ENCODE data around the gene RCCD1. TPM values are rescaled to one million over a fixed set of nuclear protein-coding genes. Genes with fewer than 3 reads are reported as not detected.

RCCD1 gene
- total RNA-seq, 1 donor from 2014 or later = 11.5 TPM

- Mint-ChIP-seq H3K9me3 (ENCODE audit: unreplicated experiment) (peaks cover 13% of the 10 kb centered on the region), H3K27me3 (ENCODE audit: unreplicated experiment) (peaks cover 3% of the 10 kb centered on the region), H3K27ac (ENCODE audit: unreplicated experiment) (no peak overlapping the region), H3K4me1 (ENCODE audit: low read depth, unreplicated experiment) (peaks cover 27% of the 10 kb centered on the region), H3K36me3 (ENCODE audit: unreplicated experiment) (no peaks in the 10 kb centered on the region), H3K4me3 (ENCODE audit: unreplicated experiment) (no peak overlapping the region)
- no peak for TF ChIP-seq CTCF (IDR thresholded peaks at IDR 0.05; ENCODE audit: partially characterized antibody, unreplicated experiment)
- no peak for DNase-seq
These were observed 42.5 kb upstream of the RCCD1 start for GRCh38 chr15:90911906-90912769.

GRCh38 chr15:90912770-90913075 lies 42.0 kb upstream of the RCCD1 start:
- DNase-seq = no peak
- Mint-ChIP-seq H3K36me3 (ENCODE audit: unreplicated experiment) (no peaks in the 10 kb centered on the region), H3K9me3 (ENCODE audit: unreplicated experiment) (peaks cover 13% of the 10 kb centered on the region), H3K27ac (ENCODE audit: unreplicated experiment) (no peak overlapping the region), H3K4me1 (ENCODE audit: low read depth, unreplicated experiment) (peaks cover 27% of the 10 kb centered on the region), H3K4me3 (ENCODE audit: unreplicated experiment) (no peak overlapping the region), H3K27me3 (ENCODE audit: unreplicated experiment) (peaks cover 3% of the 10 kb centered on the region)
- no peak for TF ChIP-seq CTCF (IDR thresholded peaks at IDR 0.05; ENCODE audit: partially characterized antibody, unreplicated experiment)

GRCh38 chr15:90913398-90913944 lies 41.2 kb upstream of the RCCD1 start:
- Mint-ChIP-seq H3K27ac (ENCODE audit: unreplicated experiment) (peak overlapping the region; percentile 75), H3K9me3 (ENCODE audit: unreplicated experiment) (peaks cover 13% of the 10 kb centered on the region), H3K4me3 (ENCODE audit: unreplicated experiment) (no peak overlapping the region), H3K27me3 (ENCODE audit: unreplicated experiment) (peaks cover 3% of the 10 kb centered on the region), H3K4me1 (ENCODE audit: low read depth, unreplicated experiment) (peaks cover 27% of the 10 kb centered on the region), H3K36me3 (ENCODE audit: unreplicated experiment) (peaks cover 4% of the 10 kb centered on the region)
- TF ChIP-seq CTCF (IDR thresholded peaks at IDR 0.05; ENCODE audit: partially characterized antibody, unreplicated experiment) = no peak
- DNase-seq = no peak

GRCh38 chr15:90914305-90915080 lies 40.2 kb upstream of the RCCD1 start:
- Mint-ChIP-seq H3K27ac (ENCODE audit: unreplicated experiment) (peak overlapping the region; percentile 89), H3K4me3 (ENCODE audit: unreplicated experiment) (peak overlapping the region; percentile 53), H3K27me3 (ENCODE audit: unreplicated experiment) (peaks cover 3% of the 10 kb centered on the region), H3K4me1 (ENCODE audit: low read depth, unreplicated experiment) (peaks cover 27% of the 10 kb centered on the region), H3K36me3 (ENCODE audit: unreplicated experiment) (peaks cover 5% of the 10 kb centered on the region), H3K9me3 (ENCODE audit: unreplicated experiment) (peaks cover 13% of the 10 kb centered on the region)
- no peak for DNase-seq
- no peak for TF ChIP-seq CTCF (IDR thresholded peaks at IDR 0.05; ENCODE audit: partially characterized antibody, unreplicated experiment)
